ENCODE results near the gene CASZ1. TPM values are rescaled to one million over a fixed set of nuclear protein-coding genes. Genes with fewer than 3 reads are reported as not detected.

Gene CASZ1
- total and polyA plus RNA-seq, 2 experiments from 2014 or later: 3.6 to 6.9 TPM

DNA sequence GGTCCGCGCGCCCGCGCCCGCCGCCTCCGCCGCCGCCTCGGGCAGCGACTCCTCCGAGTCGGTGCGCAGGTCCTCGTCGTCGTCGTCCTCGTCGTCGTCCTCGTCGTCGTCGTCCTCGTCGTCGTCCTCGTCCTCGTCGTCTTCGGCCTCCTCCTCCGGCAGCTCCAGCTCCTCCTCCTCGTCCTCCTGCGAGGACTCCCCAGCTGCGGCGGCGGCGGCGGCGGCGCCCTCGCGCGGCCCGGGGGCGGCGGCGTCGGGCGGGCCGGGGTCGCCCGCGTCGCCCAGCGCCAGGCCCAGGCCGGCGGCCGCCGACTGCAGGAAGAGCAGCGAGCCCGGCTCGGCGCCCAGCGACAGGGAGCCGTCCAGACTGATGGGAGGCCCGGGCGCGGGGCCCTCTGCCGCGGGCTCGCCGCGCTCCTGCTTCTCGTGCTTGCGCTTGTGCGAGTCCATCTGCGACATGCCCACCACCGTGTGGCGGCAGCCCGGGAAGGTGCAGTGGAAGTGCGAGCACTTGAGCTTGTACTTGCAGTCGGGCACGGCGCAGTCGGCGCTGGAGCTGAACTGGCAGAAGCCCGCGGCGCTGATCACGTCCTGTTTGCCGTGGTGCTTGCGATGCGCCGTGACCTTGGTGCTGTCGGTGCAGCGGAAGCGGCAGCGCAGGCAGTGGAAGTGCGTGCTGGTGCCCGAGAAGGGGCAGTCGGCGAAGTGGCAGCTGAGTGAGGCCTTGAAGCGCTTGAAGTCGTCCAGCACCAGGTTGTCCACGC is 157.3 kb downstream of the CASZ1 start:
- Histone ChIP-seq H3K9me3 (ENCODE audit: low read depth) (no peaks in the 10 kb centered on the region), H3K4me3 (no peak overlapping the region), H4K20me1 (ENCODE audit: insufficient read depth, poor library complexity, severe bottlenecking) (no peaks in the 10 kb centered on the region), H3K27ac (no peak overlapping the region), H3K4me2 (peak overlapping the region; percentile 59), H3K36me3 (replicated peaks; ENCODE audit: insufficient read depth, low read depth) (no peaks in the 10 kb centered on the region), H3K9me2 (replicated peaks; ENCODE audit: insufficient read depth) (no peaks in the 10 kb centered on the region), H3K79me2 (no peaks in the 10 kb centered on the region), H2AFZ (no peak overlapping the region), H3K4me1 (ENCODE audit: insufficient read depth) (peaks cover 14% of the 10 kb centered on the region), H3K27me3 (peaks cover 11% of the 10 kb centered on the region)
- 40% methylated on average over 63 of the region's 108 CpGs for WGBS (ENCODE audit: low lambda C conversion rate, missing lambda C conversion rate)
- no peak for DNase-seq (ENCODE audit: low spot score)
- TF ChIP-seq, protein P1, sequence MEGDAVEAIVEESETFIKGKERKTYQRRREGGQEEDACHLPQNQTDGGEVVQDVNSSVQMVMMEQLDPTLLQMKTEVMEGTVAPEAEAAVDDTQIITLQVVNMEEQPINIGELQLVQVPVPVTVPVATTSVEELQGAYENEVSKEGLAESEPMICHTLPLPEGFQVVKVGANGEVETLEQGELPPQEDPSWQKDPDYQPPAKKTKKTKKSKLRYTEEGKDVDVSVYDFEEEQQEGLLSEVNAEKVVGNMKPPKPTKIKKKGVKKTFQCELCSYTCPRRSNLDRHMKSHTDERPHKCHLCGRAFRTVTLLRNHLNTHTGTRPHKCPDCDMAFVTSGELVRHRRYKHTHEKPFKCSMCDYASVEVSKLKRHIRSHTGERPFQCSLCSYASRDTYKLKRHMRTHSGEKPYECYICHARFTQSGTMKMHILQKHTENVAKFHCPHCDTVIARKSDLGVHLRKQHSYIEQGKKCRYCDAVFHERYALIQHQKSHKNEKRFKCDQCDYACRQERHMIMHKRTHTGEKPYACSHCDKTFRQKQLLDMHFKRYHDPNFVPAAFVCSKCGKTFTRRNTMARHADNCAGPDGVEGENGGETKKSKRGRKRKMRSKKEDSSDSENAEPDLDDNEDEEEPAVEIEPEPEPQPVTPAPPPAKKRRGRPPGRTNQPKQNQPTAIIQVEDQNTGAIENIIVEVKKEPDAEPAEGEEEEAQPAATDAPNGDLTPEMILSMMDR (IDR thresholded peaks at IDR 0.05; ENCODE audit: poor library complexity): no peak
- TF ChIP-seq EZH2 (IDR thresholded peaks at IDR 0.05; ENCODE audit: borderline replicate concordance): no peak

DNA sequence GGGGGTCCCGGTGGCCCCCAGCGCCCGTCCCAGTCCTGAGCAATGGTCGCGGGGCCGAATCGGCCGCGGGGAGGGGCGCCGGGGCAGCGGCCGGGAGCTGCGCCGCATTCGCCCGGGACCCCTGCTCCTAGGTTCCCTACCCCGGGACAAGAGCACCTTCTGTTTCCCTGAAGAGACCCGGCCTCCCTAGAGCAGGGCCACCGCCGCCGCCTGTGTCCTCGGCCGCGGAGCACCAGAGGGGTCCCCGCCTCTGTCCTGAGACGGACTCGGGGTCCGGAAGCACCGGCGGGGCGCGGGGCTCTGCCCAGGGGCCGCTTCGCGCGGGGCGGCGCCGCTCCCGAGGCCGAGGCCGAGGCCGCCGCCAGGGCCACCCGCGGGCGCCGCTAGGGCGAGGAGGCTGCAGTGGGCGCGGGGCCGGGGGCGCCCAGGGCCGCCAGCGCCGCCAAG is 157.9 kb downstream of the CASZ1 start:
- peaks cover 11% of the 10 kb centered on the region for H3K27me3 ChIP-seq
- DNase-seq (ENCODE audit: low spot score): no peak
- no peak for TF ChIP-seq EZH2phosphoT487 (IDR thresholded peaks at IDR 0.05; ENCODE audit: low read depth, severe bottlenecking, unreplicated experiment)
- TF ChIP-seq, protein P1 (IDR thresholded peaks at IDR 0.05; ENCODE audit: poor library complexity): no peak
- no peak for TF ChIP-seq EZH2 (IDR thresholded peaks at IDR 0.05; ENCODE audit: borderline replicate concordance)
- WGBS (ENCODE audit: low lambda C conversion rate, missing lambda C conversion rate): 25% methylated on average over 13 of the region's 57 CpGs
- H2AFZ ChIP-seq: no peak overlapping the region
- no peaks in the 10 kb centered on the region for H3K79me2 ChIP-seq
- no peaks in the 10 kb centered on the region for H3K9me2 ChIP-seq (replicated peaks; ENCODE audit: insufficient read depth)
- peaks cover 14% of the 10 kb centered on the region for H3K4me1 ChIP-seq (ENCODE audit: insufficient read depth)
- no peak overlapping the region for H3K4me3 ChIP-seq
- H3K4me2 ChIP-seq: peak overlapping the region; percentile 73
- H4K20me1 ChIP-seq (ENCODE audit: insufficient read depth, poor library complexity, severe bottlenecking): no peaks in the 10 kb centered on the region
- H3K9me3 ChIP-seq (ENCODE audit: low read depth): no peaks in the 10 kb centered on the region
- no peaks in the 10 kb centered on the region for H3K36me3 ChIP-seq (replicated peaks; ENCODE audit: insufficient read depth, low read depth)
- H3K27ac ChIP-seq: no peak overlapping the region

DNA sequence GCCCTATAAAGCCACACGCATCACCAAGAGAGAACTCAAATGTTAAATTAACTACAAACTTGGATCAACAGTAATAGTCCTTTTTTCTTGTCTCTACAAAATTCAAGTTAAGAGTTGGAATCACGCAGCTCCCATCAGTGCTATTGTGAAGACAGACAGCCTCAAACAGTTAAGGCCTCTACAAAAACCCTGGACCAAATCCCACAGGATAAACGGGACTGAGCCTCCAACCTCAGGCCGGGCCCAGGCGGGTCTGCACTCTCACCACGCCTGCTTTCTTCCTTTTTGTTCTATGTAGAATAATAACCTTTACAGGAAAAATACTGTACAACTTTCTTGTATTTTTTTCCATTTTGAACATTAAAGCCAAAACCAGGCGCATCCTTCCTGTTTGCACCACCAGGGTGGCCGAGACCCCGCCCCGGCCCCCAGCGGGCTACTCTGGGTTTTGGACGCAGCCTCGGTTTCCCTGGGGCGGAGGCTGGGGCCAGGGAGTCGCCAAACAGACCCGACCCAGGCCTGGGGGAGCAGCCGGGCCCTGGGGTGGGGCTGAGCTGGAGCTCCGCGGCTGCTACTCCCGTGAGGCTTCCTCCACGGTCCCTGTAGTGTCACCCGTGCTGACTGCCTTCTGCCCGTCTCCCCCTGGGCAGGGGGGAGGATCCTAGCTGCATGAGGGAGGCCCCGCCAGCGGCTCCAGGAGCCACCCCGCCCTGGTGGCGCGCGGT is 158.4 kb downstream of the CASZ1 start:
- Histone ChIP-seq H2AFZ (no peak overlapping the region), H3K9me3 (ENCODE audit: low read depth) (no peaks in the 10 kb centered on the region), H3K27me3 (peaks cover 11% of the 10 kb centered on the region), H3K79me2 (no peaks in the 10 kb centered on the region), H3K27ac (no peak overlapping the region), H3K4me3 (no peak overlapping the region), H3K9me2 (replicated peaks; ENCODE audit: insufficient read depth) (no peaks in the 10 kb centered on the region), H3K4me2 (peak overlapping the region; percentile 73), H3K4me1 (ENCODE audit: insufficient read depth) (peaks cover 14% of the 10 kb centered on the region), H4K20me1 (ENCODE audit: insufficient read depth, poor library complexity, severe bottlenecking) (no peaks in the 10 kb centered on the region), H3K36me3 (replicated peaks; ENCODE audit: insufficient read depth, low read depth) (no peaks in the 10 kb centered on the region)
- TF ChIP-seq, protein P1 (IDR thresholded peaks at IDR 0.05; ENCODE audit: poor library complexity): no peak
- TF ChIP-seq EZH2 (IDR thresholded peaks at IDR 0.05; ENCODE audit: borderline replicate concordance): no peak
- no peak for TF ChIP-seq EZH2phosphoT487 (IDR thresholded peaks at IDR 0.05; ENCODE audit: low read depth, severe bottlenecking, unreplicated experiment)
- 69% methylated on average over 18 of the region's 29 CpGs for WGBS (ENCODE audit: low lambda C conversion rate, missing lambda C conversion rate)
- DNase-seq (ENCODE audit: low spot score): no peak

Measured in hepatocyte (in vitro differentiated cells).